Adrenal gland (tissue), 5 donors: Measurements from ENCODE around the gene ETV3L.

Experiments used
- POLR2A ChIP-seq, 2 donors: fragments of 450-650 bp; IDR thresholded peaks; one replicate each; pipeline ENCODE4 v1.6.1; 2017; ENCODE audit warnings: antibody characterized with exemption in 2 of 2, mild to moderate bottlenecking in 2 of 2, moderate library complexity in 1 of 2
- TF ChIP-seq, protein P1 (sequence below), 6 experiments: fragments of 450-650 bp in 4 of 6; fragments of 200-600 bp in 2 of 6; sonication (generic) in 1 of 6; IDR thresholded peaks; 1 replicate in 5 of 6; 2 replicates in 1 of 6; pipeline versions ENCODE4 v1.5.1 to v1.8.0; 2016 to 2021; ENCODE audit warnings: antibody characterized with exemption in 6 of 6, mild to moderate bottlenecking in 2 of 6, moderate library complexity in 1 of 6
- donor health status: DM: no; HTN: no; CAD: no.

DNA sequence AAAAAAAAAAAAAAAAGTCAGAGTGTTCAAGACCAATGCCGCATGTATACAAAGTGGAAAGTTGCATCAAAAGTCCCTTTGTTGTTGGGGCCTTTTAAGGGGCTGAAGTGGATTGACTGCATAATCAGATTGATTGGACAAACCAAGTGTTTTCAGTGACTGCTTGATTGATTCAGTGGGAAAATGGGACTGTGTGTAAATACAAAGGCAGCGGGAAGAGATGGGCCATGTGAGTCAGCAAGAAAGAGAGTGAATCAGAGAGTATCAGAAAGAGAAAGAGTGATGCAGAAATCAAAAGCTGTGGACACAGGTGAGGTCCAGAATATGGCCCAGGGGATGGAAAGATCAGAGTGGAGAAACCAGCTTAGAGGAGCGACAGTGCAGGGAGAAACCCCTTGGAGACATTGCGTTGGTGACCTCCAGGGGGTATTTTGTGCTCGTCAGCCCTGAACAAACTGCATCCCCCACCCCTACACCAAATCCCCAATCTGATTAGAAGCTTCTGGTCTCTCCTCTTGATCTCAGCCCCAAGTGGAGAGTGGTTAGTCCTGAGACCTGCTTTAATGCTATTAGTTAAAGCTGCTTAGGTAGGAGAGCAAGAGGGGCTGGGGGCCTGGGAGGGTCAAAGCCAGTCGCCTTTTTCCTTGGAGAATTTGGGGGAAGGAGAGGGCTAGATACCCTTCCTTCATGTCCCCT, 5.1 kb upstream of the ETV3L start:
- TF ChIP-seq POLR2A (IDR thresholded peaks at IDR 0.05), result no peak
- TF ChIP-seq, protein P1, sequence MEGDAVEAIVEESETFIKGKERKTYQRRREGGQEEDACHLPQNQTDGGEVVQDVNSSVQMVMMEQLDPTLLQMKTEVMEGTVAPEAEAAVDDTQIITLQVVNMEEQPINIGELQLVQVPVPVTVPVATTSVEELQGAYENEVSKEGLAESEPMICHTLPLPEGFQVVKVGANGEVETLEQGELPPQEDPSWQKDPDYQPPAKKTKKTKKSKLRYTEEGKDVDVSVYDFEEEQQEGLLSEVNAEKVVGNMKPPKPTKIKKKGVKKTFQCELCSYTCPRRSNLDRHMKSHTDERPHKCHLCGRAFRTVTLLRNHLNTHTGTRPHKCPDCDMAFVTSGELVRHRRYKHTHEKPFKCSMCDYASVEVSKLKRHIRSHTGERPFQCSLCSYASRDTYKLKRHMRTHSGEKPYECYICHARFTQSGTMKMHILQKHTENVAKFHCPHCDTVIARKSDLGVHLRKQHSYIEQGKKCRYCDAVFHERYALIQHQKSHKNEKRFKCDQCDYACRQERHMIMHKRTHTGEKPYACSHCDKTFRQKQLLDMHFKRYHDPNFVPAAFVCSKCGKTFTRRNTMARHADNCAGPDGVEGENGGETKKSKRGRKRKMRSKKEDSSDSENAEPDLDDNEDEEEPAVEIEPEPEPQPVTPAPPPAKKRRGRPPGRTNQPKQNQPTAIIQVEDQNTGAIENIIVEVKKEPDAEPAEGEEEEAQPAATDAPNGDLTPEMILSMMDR (IDR thresholded peaks at IDR 0.05), result no peak
